SU-DHL-6 (cell line): ENCODE measurements around the gene FCHSD2.

Experiments used
- H2AFZ ChIP-seq: fragments of 200-600 bp; sonication (generic); 2 replicates; pipeline ENCODE4 v1.6.1; 2014; ENCODE audit warnings: low read depth, mild to moderate bottlenecking, moderate library complexity, mixed read lengths, antibody characterized with exemption, low read length; ENCODE audit not compliant: severe bottlenecking
- H3F3A ChIP-seq: fragments of 200-600 bp; shearing (Covaris generic); 2 replicates; pipeline ENCODE4 v1.6.0; 2016; ENCODE audit warnings: antibody characterized with exemption, mild to moderate bottlenecking; ENCODE audit not compliant: insufficient read depth
- H3K27ac ChIP-seq: fragments of 200-600 bp; sonication (generic); 2 replicates; pipeline ENCODE4 v1.5.1; 2016; ENCODE audit warnings: low read depth, mild to moderate bottlenecking, low read length, moderate library complexity, mixed read lengths
- H3K27me3 ChIP-seq: fragments of 200-600 bp; sonication (generic), shearing (Covaris generic); 2 replicates; pipeline ENCODE4 v1.6.0; 2014; ENCODE audit warnings: mild to moderate bottlenecking, low read length
- H3K36me3 ChIP-seq: fragments of 200-600 bp; sonication (generic); 2 replicates; pipeline ENCODE4 v1.6.1; 2014; ENCODE audit warnings: mild to moderate bottlenecking, low read length, mixed read lengths
- H3K4me2 ChIP-seq: fragments of 300-600, 200-600 bp; shearing (Covaris generic), sonication (generic); 2 replicates; pipeline ENCODE4 v1.6.0; 2014; ENCODE audit warnings: low read length, low read depth, mild to moderate bottlenecking; ENCODE audit not compliant: poor library complexity, severe bottlenecking
- H3K4me3 ChIP-seq: fragments of 200-600 bp; sonication (generic); 2 replicates; pipeline ENCODE4 v1.5.1; 2014; ENCODE audit warnings: antibody characterized with exemption, low read length, mild to moderate bottlenecking, mixed read lengths; ENCODE audit not compliant: insufficient read depth, poor library complexity, severe bottlenecking
- H3K79me2 ChIP-seq: fragments of 200-600 bp; sonication (generic); 2 replicates; pipeline ENCODE4 v1.6.1; 2014; ENCODE audit warnings: mild to moderate bottlenecking, low read length, moderate library complexity; ENCODE audit not compliant: insufficient read depth
- H3K9ac ChIP-seq: fragments of 200-600 bp; sonication (generic); 2 replicates; pipeline ENCODE4 v1.7.0; 2014; ENCODE audit warnings: mild to moderate bottlenecking, low read length
- H3K9me2 ChIP-seq: fragments of 200-600 bp; sonication (generic); replicated peaks from 2 replicates; pipeline ENCODE4 v1.6.1; 2014; ENCODE audit warnings: low read length; ENCODE audit not compliant: insufficient read depth
- H3K9me3 ChIP-seq: fragments of 200-600 bp; sonication (generic); 2 replicates; pipeline ENCODE4 v1.6.1; 2014; ENCODE audit warnings: low read length, mixed read lengths; ENCODE audit not compliant: insufficient read depth
- H4K20me1 ChIP-seq: fragments of 200-600 bp; sonication (generic); 2 replicates; pipeline ENCODE4 v1.6.1; 2014; ENCODE audit warnings: low read depth, mild to moderate bottlenecking, antibody characterized with exemption, low read length, moderate library complexity, mixed read lengths
- CTCF ChIP-seq: fragments of 200-600 bp; sonication (generic); IDR thresholded peaks from one replicate; pipeline ENCODE4 v1.5.1; 2017; ENCODE audit warnings: antibody characterized with exemption, mild to moderate bottlenecking, low read length, moderate library complexity; ENCODE audit not compliant: insufficient read depth, poor library complexity, severe bottlenecking
- EZH2phosphoT487 ChIP-seq: fragments of 200-600 bp; sonication (generic), shearing (Covaris generic); conservative IDR thresholded peaks from 2 replicates; pipeline ENCODE4 v1.6.1; 2018; ENCODE audit warnings: mild to moderate bottlenecking, antibody characterized with exemption, low read length, moderate library complexity, mixed read lengths

Gene FCHSD2

GRCh38 chr11:73167363-73167954 is 25.3 kb upstream of the FCHSD2 start:
- Histone ChIP-seq H4K20me1 (no peaks in the 10 kb centered on the region), H3K36me3 (no peaks in the 10 kb centered on the region), H3K9me2 (no peaks in the 10 kb centered on the region), H3K4me3 (no peak overlapping the region), H3K79me2 (no peaks in the 10 kb centered on the region), H3F3A (no peaks in the 10 kb centered on the region), H3K9me3 (no peaks in the 10 kb centered on the region), H3K9ac (no peak overlapping the region), H2AFZ (no peak overlapping the region), H3K4me2 (no peak overlapping the region), H3K27ac (no peak overlapping the region), H3K27me3 (no peaks in the 10 kb centered on the region)
- TF ChIP-seq EZH2phosphoT487 = no peak
- no peak for TF ChIP-seq CTCF

GRCh38 chr11:73164803-73165540 is 22.9 kb upstream of the FCHSD2 start:
- Histone ChIP-seq H3K9me2 (no peaks in the 10 kb centered on the region), H3K27ac (no peak overlapping the region), H3K36me3 (no peaks in the 10 kb centered on the region), H3K9me3 (no peaks in the 10 kb centered on the region), H4K20me1 (no peaks in the 10 kb centered on the region), H3F3A (no peaks in the 10 kb centered on the region), H2AFZ (no peak overlapping the region), H3K4me3 (no peak overlapping the region), H3K27me3 (no peaks in the 10 kb centered on the region), H3K4me2 (no peak overlapping the region), H3K9ac (no peak overlapping the region), H3K79me2 (no peaks in the 10 kb centered on the region)
- no peak for TF ChIP-seq EZH2phosphoT487
- no peak for TF ChIP-seq CTCF

GRCh38 chr11:73163638-73164174 is 21.6 kb upstream of the FCHSD2 start:
- H3K27me3 ChIP-seq = no peaks in the 10 kb centered on the region
- no peak overlapping the region for H3K9ac ChIP-seq
- H3K36me3 ChIP-seq = no peaks in the 10 kb centered on the region
- no peak overlapping the region for H3K27ac ChIP-seq
- no peak overlapping the region for H3K4me3 ChIP-seq
- no peaks in the 10 kb centered on the region for H3F3A ChIP-seq
- no peak for TF ChIP-seq EZH2phosphoT487
- TF ChIP-seq CTCF = no peak
- H3K4me2 ChIP-seq = no peak overlapping the region
- H3K79me2 ChIP-seq = no peaks in the 10 kb centered on the region
- no peaks in the 10 kb centered on the region for H4K20me1 ChIP-seq
- H2AFZ ChIP-seq = no peak overlapping the region
- no peaks in the 10 kb centered on the region for H3K9me3 ChIP-seq
- no peaks in the 10 kb centered on the region for H3K9me2 ChIP-seq
